ENCODE results near the gene ITGB6.

ITGB6 gene

DNA sequence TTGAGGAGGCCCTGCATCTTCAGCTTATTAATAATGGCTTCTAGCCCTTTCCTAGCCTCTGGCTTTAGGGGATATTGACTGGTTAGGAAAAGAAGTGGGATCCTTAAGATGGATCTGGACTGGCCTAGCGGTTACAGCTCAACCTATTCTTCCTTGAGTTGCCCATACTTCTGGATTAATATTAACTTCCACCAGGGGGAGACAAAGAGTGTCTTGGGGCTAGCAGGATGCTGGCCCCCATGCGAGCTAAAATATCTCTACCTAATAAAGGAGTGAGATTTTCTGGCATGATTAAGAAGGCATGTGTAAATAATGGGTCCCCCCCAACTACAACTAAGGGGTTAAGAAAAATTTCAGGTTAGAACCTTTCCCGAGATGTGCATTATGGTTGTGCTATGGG lies 114.4 kb downstream of the ITGB6 start:
- DNase-seq: no peak

DNA sequence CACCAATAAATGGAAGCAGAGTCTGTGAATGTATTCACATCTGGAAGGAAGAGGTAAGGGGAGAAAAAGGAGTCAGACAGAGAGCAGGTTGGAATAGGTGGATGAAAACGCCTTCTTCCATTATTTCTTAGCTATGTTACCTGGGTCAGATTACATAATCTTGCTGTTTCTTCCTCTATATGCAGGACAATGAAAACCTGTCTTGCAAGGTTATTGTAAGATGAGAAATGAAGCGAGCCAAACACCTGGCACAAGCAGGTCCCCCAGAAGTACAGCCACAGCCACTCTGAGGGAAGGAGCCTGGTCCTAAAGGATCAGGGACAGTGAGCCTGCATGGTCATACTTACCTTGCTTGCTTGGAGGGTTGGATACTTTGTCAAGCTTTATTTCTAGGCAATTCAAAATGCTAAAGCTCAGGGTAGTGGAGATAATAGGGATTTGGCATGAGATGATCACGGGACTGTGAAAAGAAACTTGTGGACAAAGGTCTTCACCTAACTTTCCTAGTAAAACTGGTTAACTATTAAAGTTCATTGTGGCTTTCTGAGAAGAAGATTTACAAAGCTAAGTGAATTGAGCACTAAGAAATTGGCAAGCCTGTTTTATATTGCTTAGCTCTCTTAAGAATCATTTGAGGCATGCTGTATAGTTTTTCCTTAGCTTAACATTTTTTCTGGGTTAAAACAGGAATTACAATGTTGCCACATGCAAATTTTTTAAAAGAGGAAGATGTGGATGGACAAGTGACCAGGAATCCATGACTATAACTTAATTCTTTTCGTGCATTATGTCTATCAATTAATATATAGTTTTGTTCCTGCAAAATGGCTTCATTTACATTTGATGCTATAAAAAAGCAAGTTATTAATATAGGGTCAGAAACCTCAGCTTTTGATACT lies 121.9 kb downstream of the ITGB6 start:
- DNase-seq: no peak

DNA sequence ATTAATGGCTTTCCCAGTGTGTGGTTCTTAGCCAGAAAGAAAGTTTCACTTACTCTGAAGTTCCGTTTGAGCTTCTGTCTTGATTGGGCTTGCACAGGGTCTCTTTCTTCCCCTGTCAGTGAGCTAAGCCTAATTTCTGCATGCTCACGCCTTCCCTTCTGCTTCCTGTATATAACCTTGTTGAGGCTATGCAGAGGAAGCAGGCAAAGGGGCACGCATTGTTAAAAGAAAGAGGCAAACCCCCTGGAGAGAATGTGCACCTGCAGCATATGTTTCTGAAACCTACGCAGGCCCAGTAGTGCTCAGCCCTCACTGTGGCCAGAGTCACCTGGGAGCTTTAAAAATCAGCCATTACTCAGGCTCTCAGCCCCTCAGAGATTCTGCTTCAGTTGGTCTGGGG lies 123.2 kb downstream of the ITGB6 start:
- DNase-seq: no peak

DNA sequence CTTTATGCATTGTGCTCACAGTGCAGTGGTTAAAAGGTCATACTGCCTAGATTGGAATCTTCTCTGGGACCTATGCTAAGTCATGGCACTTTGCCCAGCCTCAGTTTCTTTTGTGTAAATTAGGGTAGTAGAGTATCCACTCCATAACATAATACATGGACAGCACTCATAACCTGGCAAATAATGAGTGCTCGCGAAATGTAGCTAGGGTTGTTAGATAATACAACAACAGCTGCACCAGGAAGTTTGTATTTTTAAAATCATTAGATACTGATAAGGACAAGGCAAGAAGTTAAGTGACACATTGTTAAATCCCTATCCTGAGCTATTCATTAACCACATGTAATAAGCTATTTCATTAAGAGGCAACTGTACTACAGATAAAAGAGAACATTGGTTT lies 123.8 kb downstream of the ITGB6 start:
- DNase-seq: no peak

DNA sequence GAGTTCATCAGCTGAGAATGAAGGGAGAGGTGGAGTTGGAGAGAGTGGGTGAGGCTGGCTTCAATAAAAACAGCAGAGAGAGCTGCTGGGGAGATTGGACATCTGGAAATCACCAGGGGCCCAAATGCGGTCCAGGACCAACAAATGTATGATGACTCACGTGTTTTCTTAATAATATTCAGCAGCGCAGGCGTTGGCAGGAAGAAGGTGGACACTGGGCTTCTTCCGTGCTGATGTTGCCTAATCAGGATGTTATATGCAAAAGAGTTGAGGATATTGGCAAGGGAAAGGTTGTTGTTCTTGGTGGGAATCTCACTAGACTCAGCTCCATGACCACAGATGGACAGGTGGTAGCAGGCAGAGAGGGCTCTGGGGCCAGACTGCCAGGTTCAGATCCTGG lies 124.9 kb downstream of the ITGB6 start:
- no peak for DNase-seq

DNA sequence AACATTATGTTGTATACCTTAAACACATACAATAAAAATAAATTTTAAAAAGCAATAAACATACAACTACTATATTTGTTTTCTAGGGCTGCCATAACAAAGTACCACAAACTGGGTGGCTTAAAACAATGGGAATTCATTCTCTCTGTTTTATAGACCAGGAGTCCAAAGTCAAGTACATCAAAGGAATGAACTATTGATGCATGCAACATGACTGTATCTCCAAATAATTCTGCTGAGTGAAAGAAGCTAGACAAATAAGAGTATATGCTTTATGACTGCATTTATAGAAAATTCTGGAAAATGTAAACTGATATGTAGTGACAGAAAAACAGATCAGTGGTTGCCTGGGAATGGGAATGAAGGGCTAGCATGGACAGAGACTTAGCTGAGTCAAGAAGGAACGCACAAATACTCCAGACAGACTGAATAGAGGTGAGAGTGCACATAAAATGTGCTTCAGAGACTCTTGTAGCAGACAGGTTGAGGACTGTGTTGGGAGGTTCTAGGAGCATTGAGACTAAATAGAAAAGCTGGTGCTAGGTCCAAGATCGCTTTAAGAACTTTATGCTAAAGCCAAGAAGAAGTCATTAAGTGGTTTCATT lies 126.7 kb downstream of the ITGB6 start:
- DNase-seq: no peak

DNA sequence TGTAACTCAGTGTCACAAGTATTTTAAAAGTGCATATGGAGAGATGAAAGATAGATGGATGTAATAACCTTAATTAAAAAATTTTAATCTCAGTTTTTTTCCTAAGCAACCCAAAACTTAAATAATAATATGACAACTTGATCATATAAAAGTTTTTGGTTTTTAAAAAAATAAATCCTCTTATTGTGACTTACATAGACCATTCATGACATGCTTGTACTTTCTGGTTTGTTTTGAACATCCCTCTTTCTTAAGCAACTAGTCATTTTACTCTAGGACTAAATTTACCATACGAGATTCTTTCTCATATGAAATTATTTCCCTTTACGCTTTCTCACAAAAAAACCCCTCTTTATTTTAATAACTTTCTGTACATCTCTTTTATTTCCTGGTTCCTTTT lies 131.2 kb downstream of the ITGB6 start:
- DNase-seq: no peak

DNA sequence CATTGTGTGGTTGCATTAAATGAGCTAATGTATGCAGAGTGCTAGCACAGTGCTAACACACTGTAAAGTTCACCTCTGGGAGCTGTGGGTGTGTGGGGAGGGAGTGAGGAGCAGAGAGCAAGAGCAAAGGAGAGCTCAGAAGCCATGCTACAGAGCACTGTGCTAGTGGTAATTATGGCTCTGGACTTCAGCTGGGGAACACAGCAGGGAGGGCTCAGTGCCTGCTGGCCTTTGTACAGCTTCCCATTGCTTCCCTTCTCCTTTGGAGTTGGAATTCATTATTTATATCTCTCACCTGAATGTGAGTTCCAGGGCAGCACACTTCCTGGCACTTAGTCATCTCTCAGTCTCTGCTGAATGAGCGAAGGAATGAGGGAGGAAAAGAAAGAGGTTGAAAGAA lies 135.2 kb downstream of the ITGB6 start:
- no peak for DNase-seq

DNA sequence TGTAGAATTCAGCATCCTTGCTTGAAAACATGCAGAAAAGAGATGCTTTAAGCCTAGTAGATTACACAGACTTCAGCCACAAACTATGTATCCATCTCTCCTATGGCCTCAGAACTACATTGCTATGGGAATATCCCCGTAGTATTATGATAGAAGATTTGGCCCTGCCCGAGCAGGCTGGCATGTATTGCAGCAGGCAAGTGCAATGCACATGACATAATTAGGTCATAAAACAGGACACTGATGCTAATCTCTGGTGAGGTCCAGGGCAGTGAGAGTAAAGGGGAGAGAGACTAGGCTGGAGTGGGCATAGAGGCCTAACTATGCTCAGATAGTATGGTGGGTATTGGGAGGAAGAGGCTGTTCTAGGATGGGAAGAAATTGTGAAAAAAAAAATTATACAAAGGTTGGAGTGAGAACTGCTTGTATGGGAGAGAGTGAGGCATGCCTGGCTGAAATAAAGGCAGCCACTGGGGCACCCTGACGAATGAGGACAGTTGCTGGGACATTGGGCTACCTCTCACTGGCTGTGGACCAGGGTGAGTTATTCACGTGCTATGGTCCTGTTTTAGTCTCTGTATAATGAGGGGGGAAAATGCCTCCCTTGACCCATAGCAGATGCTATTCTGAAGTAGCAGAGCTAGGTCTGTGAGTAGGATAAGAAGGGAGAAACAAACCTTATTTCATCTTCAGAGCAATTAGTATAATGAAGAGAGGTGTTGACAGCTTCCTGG lies 136.0 kb downstream of the ITGB6 start:
- no peak for DNase-seq

DNA sequence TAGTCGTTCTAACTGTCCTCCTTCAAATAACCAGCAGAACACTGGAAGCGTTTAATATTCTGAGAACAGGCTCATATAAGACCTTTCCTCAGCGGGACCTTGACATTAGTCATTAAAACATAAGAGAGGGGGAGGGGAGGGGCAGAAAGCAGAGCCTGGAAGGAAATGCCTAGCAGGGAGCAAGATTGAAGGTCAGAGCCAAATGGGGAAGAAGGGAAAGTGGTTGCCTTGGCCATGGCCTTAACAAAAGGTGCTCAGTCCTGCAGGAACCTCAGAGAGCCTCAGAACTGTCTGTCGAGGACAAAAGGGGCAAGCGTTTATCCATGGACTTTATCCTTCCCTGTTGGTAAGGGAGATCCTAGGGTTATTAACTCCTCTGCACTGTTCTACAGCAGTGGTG lies 136.8 kb downstream of the ITGB6 start:
- no peak for DNase-seq

DNA sequence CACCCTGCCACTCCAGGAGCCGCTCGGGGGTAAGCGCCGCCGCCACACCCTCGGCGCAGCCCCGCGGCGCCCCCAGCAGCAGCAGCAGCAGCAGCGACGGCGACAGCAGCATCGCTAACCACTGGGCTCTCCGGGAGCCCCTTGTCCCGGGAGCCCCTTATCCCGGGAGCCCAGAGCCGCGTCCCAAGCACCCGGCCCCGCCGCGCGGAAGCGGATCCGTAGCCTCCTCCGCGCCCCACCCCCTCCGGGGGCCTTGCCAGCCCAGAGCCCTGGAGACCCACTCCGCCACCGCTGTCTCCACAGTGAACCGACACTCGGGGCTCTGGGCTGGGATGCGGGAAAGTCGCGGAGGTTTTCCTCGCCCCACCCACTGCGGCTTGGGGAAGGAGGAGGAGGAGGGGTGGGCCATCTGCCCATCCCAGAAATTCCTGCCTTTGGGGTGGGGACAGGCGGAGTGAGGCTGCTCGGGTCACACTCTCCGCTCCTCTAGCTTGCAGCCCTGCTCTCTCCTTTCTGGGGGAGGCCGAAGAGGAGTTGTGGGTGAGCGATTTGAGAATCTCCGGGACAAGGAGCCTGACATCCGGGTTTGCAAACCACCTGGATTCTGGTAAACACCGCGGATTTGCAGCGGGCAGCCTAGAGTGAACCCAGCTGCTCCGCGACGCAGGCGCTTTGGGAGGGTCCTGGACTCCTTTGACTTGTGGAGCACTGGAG lies 137.6 kb downstream of the ITGB6 start, which contains the start of gene PLA2R1:
PLA2R1 (minus strand) TSS at position 324 of the 714 bp plus-strand sequence; CDS start at position 112, 212 bp downstream.
- peak; percentile 63 for DNase-seq

DNA sequence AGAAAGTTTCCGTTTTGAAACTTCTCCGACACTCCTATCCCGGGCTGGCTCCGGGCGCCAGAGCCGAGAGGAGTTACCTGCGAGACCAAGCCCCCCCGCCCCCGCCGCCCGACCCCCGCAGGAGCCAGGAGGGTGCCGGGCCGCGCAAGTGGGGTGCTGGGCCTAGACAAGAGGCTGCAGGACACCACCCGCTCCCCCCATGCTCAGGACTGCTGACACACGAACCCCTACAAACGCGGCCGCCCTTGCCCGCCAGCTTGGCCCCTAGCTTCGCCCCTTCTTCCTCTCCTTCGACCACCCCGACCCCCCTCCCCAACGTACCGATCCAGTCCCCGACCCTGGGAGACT lies 138.2 kb downstream of the ITGB6 start:
- DNase-seq: peak; percentile 24

DNA sequence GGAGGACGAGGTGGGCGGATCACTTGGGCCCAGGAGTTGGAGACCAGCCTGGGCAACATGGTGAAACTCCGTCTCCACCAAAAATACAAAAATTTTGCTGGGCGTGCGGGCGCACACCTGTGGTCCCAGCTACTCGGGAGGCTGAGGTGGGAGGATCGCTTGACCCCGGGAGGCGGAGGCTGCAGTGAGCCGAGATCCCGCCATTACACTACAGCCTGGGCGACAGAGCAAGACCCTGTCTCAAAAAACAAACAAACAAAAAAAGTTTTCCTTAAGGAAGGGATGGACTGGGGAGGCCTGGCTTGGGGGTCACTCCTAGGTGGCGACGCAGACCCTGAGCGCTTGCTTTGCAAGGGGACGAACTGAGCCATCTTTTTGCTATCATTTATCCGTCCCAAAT lies 138.5 kb downstream of the ITGB6 start:
- no peak for DNase-seq

DNA sequence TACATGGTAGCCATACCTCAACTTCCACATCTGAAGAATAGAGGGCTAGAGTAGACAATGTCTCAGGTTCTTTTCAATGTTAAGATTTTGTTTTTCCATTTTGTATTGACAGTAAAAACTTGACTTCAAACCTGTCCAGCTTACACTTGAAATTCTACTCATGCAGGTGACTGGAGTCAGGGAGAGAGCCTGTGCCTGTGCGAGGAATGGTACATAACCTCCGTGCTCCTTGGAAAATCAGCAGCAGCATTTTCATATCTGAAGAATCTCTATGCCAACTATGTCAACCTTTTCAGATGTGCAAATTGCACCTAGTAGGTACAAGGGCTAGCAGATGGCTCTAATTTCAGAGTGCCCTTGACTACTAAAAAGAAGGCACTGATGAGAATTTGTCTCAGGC lies 139.8 kb downstream of the ITGB6 start:
- DNase-seq: no peak

DNA sequence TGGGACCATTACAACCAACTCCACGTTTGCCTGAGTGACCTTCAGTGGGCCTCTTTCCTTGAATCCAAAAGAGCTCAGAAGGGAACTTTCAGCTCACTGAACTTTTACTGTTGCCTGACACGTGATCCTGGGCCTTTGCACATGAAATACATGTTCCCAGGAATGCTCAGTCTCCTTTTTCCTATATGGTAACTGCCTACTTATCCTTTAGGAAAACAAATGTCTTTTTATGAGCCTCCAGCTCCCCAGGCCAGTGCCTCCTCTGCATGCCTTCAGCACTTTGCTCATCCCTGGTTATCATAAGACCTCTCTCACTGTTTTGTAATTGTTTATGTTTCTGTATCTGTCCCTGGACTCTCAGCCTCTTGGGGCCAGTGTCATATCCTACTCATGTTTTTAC lies 142.7 kb downstream of the ITGB6 start:
- no peak for DNase-seq

DNA sequence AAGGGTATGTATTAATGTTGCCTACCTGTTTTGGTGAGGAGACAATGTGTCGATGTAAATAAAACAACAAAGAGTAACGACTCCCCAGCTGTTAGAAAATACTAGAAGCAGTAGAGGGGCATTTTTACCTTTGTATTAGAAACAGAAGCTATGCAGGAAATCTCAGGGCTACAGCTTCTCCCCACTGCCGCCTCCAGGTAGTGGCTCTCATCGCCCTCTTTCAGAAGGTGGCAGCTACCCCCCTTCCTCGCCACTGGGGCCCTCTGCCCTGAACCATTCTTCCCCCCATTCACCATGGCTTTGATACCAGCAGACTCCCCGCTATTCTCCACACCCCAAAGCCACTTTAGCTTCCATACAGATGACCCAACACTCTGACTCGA lies 144.4 kb downstream of the ITGB6 start:
- DNase-seq: no peak

DNA sequence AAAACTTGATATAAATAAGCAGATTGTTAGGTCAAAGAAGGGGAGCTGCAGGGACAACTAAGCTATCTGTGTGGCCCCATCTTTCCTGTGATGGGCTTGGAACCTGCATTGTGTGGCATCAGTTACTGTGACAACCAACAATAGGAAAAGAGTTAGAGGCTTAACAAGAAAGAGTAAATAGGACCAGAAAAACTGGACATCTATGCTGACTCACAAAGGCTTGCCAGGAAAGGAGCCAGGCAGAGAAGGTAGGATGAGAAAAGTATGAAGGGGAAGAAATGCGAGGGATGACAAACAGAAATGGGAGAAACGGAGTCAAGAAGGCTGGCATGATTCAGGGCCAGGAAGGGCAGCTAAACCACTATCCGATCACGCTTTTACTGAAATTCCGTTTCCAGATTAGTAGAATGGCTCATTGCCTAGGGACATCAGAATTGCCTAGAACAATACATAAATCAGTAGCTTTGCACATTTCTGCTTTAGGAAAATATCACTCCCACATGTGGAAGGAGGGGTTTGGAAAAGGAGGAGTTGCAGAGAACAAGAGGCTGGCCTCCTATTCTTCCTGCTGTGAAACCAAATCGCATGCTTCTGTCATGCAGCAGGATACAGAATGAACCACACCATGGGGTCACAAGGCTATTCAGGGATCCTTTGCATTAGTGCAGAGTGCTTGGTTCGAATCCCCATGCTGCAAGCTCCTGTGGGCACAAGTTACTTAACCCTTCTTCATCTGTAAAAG lies 144.9 kb downstream of the ITGB6 start:
- no peak for DNase-seq

DNA sequence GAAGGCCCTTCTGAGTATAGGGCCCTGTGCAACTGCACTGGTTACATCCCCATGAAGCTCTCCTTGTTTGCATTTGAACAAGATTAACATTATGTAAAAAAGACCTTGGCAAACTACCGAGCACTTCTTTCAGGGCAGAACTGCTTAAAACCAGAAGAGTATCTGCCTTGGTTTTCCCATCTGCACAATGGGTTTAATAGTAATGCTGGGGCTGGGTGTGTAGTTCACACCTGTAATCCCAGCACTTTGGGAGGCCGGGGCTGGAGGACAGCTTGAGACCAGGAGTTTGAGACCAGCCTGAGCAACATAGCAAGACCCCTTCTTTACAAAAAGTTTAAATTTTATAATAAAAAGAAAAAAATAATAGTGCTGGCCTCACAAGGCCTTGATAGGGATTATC lies 146.1 kb downstream of the ITGB6 start:
- DNase-seq: no peak

DNA sequence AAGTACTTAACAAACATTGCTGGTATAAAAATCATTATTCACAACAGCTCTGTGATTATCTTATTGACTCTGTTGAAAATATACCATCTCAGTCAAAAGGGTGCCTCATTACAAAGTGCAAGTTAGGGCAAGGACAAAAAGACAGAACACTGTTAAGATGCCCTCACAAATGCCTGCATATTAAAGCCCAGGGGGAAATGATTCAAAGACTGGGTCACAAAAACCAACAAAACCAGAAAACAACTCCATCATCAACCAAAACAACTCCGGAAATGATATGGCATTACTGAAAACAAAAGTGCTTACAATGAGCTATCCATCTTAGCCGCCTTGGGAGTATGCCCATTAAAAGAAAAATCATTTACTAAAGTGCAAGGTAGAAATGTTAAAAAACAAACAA lies 147.5 kb downstream of the ITGB6 start:
- no peak for DNase-seq

DNA sequence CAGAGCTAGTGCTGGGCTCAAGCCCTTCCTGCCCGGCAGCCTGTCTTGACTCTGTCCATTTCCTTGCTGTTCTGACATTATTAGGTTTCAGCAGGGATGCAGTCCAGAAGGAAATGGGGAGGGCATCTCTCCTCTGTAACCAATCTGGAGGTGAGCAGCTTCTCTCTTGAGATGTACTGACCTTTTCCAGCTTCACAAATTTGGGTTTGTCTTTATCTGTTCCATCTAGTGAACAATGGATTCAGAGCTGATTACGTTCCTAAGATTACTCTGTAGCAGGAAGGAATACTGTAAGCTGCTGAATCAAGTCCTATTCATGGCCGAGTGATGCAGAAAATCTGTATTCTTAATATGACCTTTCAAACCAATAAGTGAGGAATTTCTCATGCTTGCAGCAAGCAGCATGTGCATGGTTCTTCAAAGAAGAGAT lies 148.7 kb downstream of the ITGB6 start:
- no peak for DNase-seq

DNA sequence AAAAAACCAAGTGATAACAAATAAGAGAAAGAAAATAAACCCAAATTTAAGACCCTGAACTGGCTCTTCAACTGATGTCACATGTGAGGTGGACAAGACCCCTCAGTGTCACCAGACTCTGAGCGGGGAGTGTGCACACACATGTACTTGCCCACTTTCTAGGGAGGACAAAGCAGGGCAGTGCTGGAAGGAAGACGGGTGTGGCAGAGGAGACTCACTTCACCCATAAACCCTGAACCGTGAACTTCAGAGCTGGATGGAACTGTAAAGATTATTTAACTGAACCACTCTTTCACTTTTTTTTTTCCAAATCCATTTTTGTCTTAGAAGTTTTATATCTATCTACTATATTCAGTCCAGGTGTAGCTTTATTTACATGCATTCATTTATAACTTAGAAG lies 149.9 kb downstream of the ITGB6 start:
- DNase-seq: no peak

All from 8988T (cell line).